ENCODE measurements around the gene TEX30.

The TEX30 gene

GRCh38 chr13:102777736-102778135 lies 4.2 kb upstream of the TEX30 start:
- FAIRE-seq, result no peak

- FAIRE-seq, result no peak
Observed at GRCh38 chr13:102776271-102776670, 2.7 kb upstream of the TEX30 start.

GRCh38 chr13:102774591-102775520 lies 1.3 kb upstream of the TEX30 start:
- FAIRE-seq, result peak; percentile 41

- no peak for FAIRE-seq
Observed at GRCh38 chr13:102774214-102774568, 605 bp upstream of the TEX30 start.

GRCh38 chr13:102772042-102772425 lies 1.6 kb downstream of the TEX30 start:
- FAIRE-seq, result no peak

GRCh38 chr13:102771298-102772041 lies 2.1 kb downstream of the TEX30 start:
- FAIRE-seq, result no peak

- FAIRE-seq, result no peak
Observed at GRCh38 chr13:102770435-102770834, 3.2 kb downstream of the TEX30 start.

GRCh38 chr13:102769679-102770078 lies 3.9 kb downstream of the TEX30 start:
- FAIRE-seq, result no peak

GRCh38 chr13:102768909-102769308 lies 4.7 kb downstream of the TEX30 start:
- peak; percentile 24 for FAIRE-seq

- no peak for FAIRE-seq
Observed at GRCh38 chr13:102763741-102764140, 9.8 kb downstream of the TEX30 start.

GRCh38 chr13:102761071-102761470 lies 12.5 kb downstream of the TEX30 start:
- no peak for FAIRE-seq

GRCh38 chr13:102758842-102759241 lies 14.7 kb downstream of the TEX30 start:
- FAIRE-seq, result no peak

GRCh38 chr13:102757006-102757405 lies 16.6 kb downstream of the TEX30 start:
- no peak for FAIRE-seq

- FAIRE-seq, result no peak
Observed at GRCh38 chr13:102751886-102752285, 21.7 kb downstream of the TEX30 start.

- FAIRE-seq, result no peak
Observed at GRCh38 chr13:102742506-102742905, 31.1 kb downstream of the TEX30 start.

GRCh38 chr13:102742101-102742500 lies 31.5 kb downstream of the TEX30 start:
- FAIRE-seq, result no peak

- FAIRE-seq, result peak; percentile 91
Observed at GRCh38 chr13:102729560-102730270, 43.9 kb downstream of the TEX30 start.

GRCh38 chr13:102726430-102726829 lies 47.2 kb downstream of the TEX30 start:
- FAIRE-seq, result no peak

GRCh38 chr13:102724923-102725322 lies 48.7 kb downstream of the TEX30 start:
- peak; percentile 45 for FAIRE-seq

- no peak for FAIRE-seq
Observed at GRCh38 chr13:102721800-102722231, 51.8 kb downstream of the TEX30 start.

- no peak for FAIRE-seq
Observed at GRCh38 chr13:102718746-102719145, 54.8 kb downstream of the TEX30 start.
